ENCODE results near the gene IL17C. TPM values are rescaled to one million over a fixed set of nuclear protein-coding genes. Genes with fewer than 3 reads are reported as not detected.
A peak's percentile ranks its signal among the peaks of the same experiment; 100 is the strongest.

IL17C gene, protein sequence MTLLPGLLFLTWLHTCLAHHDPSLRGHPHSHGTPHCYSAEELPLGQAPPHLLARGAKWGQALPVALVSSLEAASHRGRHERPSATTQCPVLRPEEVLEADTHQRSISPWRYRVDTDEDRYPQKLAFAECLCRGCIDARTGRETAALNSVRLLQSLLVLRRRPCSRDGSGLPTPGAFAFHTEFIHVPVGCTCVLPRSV
- total RNA-seq, result under 1 TPM in 1 of 2 experiments, not detected in 1; 0.68 TPM

- H3K27ac Mint-ChIP-seq, result peak within 1 kb of the TSS; percentile 20
- POLR2A ChIA-PET, result interaction anchor here (1.9 to 3.3 kb wide), 4 partner anchors 11 to 63 kb away, joined by 7 to 25 read pairs (median 13); no protein-coding TSS in a partner anchor
Observed at GRCh38 chr16:88638323-88639230, at the start of gene IL17C. TSS of gene IL17C (plus strand) at chr16:88638572. CDS start at chr16:88638642, 70 bp downstream.

GRCh38 chr16:88588754-88589153, 49.6 kb upstream of the IL17C start:
- POLR2A ChIA-PET, result no interaction called here
- no peak for DNase-seq
- Mint-ChIP-seq H3K27me3 (no peaks in the 10 kb centered on the region), H3K4me1 (peaks cover 19% of the 10 kb centered on the region), H3K36me3 (peaks cover 31% of the 10 kb centered on the region), H3K9me3 (no peaks in the 10 kb centered on the region), H3K4me3 (no peak overlapping the region), H3K27ac (peak overlapping the region; percentile 46)
- no peak for ATAC-seq (ENCODE audit: low read depth)

More at GRCh38 chr16:88638323-88639230, at the start of gene IL17C:
- no peak for DNase-seq
- no peak within 1 kb of the TSS for H3K4me3 Mint-ChIP-seq
- ATAC-seq (ENCODE audit: low read depth), result no peak
- no peaks in the 10 kb centered on the region for H3K9me3 Mint-ChIP-seq
- H3K36me3 Mint-ChIP-seq, result peaks cover 12% of the 10 kb centered on the region
- peaks cover 33% of the 10 kb centered on the region for H3K27me3 Mint-ChIP-seq
- peaks cover 20% of the 10 kb centered on the region for H3K4me1 Mint-ChIP-seq

GRCh38 chr16:88589441-88589840, 48.9 kb upstream of the IL17C start:
- H3K9me3 Mint-ChIP-seq, result no peaks in the 10 kb centered on the region
- H3K27me3 Mint-ChIP-seq, result no peaks in the 10 kb centered on the region
- DNase-seq (no peak), ATAC-seq (ENCODE audit: low read depth) (no peak)
- no peak overlapping the region for H3K4me3 Mint-ChIP-seq
- peaks cover 31% of the 10 kb centered on the region for H3K36me3 Mint-ChIP-seq
- peaks cover 19% of the 10 kb centered on the region for H3K4me1 Mint-ChIP-seq
- POLR2A ChIA-PET, result interaction anchor here (0.9 kb wide), 1 partner anchor 10 kb away, joined by 4 read pairs; no protein-coding TSS in a partner anchor
- H3K27ac Mint-ChIP-seq, result peak overlapping the region; percentile 26

DNA sequence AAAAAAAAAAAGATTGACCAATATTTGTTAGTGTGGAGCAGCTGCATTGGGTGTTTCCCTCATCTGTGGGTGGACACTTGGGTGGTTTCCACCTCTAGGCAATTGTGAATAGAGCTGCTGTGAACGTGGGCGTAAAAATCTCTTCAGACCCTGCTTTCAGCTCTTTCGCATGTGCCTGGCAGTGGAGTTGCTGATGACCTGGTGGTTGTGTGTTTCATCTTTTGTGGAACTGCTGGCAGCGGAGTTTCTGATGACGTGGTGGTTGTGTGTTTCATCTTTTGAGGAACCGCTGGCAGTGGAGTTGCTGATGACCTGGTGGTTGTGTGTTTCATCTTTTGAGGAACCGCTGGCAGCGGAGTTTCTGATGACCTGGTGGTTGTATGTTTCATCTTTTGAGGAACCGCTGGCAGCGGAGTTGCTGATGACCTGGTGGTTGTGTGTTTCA, 46.8 kb upstream of the IL17C start:
- Mint-ChIP-seq H3K9me3 (no peaks in the 10 kb centered on the region), H3K27ac (no peak overlapping the region), H3K4me1 (peaks cover 12% of the 10 kb centered on the region), H3K4me3 (no peak overlapping the region), H3K27me3 (no peaks in the 10 kb centered on the region), H3K36me3 (peaks cover 37% of the 10 kb centered on the region)
- POLR2A ChIA-PET, result interaction anchor here (0.7 kb wide), 1 partner anchor 87 kb away, joined by 5 read pairs; no protein-coding TSS in a partner anchor
- ATAC-seq (ENCODE audit: low read depth), result no peak
- DNase-seq, result no peak

- POLR2A ChIA-PET, result no interaction called here
- Mint-ChIP-seq H3K27ac (no peak overlapping the region), H3K4me3 (no peak overlapping the region), H3K9me3 (no peaks in the 10 kb centered on the region), H3K27me3 (no peaks in the 10 kb centered on the region), H3K36me3 (peaks cover 30% of the 10 kb centered on the region), H3K4me1 (peaks cover 12% of the 10 kb centered on the region)
- ATAC-seq (ENCODE audit: low read depth), result no peak
- DNase-seq, result no peak
Observed at GRCh38 chr16:88593061-88593460, 45.3 kb upstream of the IL17C start.

- H3K9me3 Mint-ChIP-seq, result no peaks in the 10 kb centered on the region
- POLR2A ChIA-PET, result no interaction called here
Observed at GRCh38 chr16:88593489-88593888, 44.9 kb upstream of the IL17C start.

DNA sequence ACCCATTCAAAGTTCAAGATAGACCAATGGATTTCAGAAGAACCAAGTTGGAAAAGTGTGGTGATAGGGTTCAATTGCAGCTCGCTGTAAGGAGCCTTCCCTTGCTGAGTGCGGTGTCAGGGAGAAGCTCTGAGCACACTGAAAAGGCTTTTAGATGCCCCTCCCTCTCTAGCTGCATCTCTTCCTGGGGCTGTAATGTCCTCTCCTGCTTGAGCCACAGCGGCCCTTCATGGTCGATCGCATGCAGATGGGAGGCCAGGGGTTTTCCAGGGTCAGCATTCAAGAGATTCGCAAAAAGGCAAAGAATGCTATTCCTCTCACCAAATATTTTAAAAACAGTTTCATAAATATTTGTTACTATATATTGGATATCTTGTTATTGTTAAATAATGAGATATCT, 44.5 kb upstream of the IL17C start:
- DNase-seq (no peak), ATAC-seq (ENCODE audit: low read depth) (no peak)
- Mint-ChIP-seq H3K27ac (no peak overlapping the region), H3K4me3 (no peak overlapping the region), H3K27me3 (no peaks in the 10 kb centered on the region), H3K4me1 (peaks cover 6% of the 10 kb centered on the region), H3K9me3 (no peaks in the 10 kb centered on the region), H3K36me3 (peaks cover 25% of the 10 kb centered on the region)
- POLR2A ChIA-PET, result no interaction called here

More at GRCh38 chr16:88593489-88593888, 44.9 kb upstream of the IL17C start:
- Mint-ChIP-seq H3K4me3 (no peak overlapping the region), H3K27me3 (no peaks in the 10 kb centered on the region), H3K27ac (no peak overlapping the region), H3K4me1 (peaks cover 8% of the 10 kb centered on the region), H3K36me3 (peaks cover 26% of the 10 kb centered on the region)
- ATAC-seq (ENCODE audit: low read depth) (no peak), DNase-seq (no peak)

DNA sequence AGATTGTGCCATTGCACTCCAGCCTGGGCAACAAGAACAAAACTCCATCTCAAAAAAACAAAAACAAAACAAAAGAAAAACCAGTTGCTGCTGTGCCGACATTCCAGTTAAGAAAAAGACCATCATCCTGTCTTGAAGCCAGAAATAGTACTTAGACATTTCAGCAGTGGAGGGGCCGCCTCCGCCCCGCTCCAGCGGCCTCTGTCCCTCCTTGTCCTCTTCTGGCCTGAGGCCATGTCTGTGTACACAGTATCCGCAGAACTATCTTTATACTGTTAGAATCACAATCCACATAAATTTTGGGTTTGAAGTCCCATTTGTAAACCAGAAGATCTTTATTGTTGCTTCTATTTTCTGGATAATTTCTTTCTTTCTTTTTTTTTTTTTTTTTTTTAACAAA, 43.3 kb upstream of the IL17C start:
- Mint-ChIP-seq H3K4me1 (peaks cover 1% of the 10 kb centered on the region), H3K27me3 (no peaks in the 10 kb centered on the region), H3K4me3 (no peak overlapping the region), H3K27ac (no peak overlapping the region), H3K36me3 (peaks cover 21% of the 10 kb centered on the region), H3K9me3 (no peaks in the 10 kb centered on the region)
- no peak for DNase-seq
- POLR2A ChIA-PET, result no interaction called here
- no peak for ATAC-seq (ENCODE audit: low read depth)

DNA sequence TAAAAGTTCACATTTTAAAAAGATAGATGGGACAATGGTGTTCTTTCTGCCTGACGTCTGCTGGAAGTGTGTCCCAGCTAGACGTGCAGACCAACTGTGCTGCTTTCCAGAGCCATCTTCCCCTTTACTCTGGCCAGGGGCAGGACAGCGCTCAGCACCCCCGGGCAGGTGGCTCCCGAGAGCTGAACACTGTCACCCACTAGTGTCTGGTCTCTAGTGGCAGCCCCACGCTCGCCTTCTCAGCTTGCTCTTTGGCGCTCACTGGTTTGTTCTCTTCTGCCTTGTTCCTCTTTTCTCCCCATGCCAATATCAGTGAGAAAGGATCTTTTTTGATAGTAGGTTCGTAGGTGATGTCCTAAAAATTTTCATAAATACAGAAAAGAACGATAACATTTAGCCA, 42.5 kb upstream of the IL17C start:
- H3K9me3 Mint-ChIP-seq, result no peaks in the 10 kb centered on the region
- peaks cover 21% of the 10 kb centered on the region for H3K36me3 Mint-ChIP-seq
- ATAC-seq (ENCODE audit: low read depth) (no peak), DNase-seq (no peak)
- POLR2A ChIA-PET, result no interaction called here
- H3K4me3 Mint-ChIP-seq, result no peak overlapping the region
- H3K27me3 Mint-ChIP-seq, result no peaks in the 10 kb centered on the region
- H3K27ac Mint-ChIP-seq, result no peak overlapping the region
- H3K4me1 Mint-ChIP-seq, result peaks cover 1% of the 10 kb centered on the region

DNA sequence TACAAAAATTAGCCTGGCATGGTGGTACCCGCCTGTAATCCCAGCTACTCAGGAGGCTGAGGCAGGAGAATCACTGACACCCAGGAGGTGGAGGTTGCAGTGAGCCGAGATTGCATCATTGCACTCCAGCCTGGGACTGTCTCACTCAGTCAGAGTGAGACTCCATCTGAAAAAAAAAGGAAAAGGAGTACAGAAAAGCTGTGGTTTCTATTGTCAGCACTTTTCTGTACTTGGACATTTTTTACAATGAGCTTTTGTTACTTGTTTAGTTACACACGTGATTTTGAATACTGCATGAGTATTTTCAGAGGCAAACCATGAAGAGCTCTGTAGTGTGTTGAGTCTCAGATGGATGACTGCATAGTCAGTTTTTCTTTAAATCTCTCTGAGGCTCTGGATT, 41.9 kb upstream of the IL17C start:
- H3K9me3 Mint-ChIP-seq, result no peaks in the 10 kb centered on the region
- peaks cover 1% of the 10 kb centered on the region for H3K4me1 Mint-ChIP-seq
- POLR2A ChIA-PET, result no interaction called here
- no peak for ATAC-seq (ENCODE audit: low read depth)
- no peaks in the 10 kb centered on the region for H3K27me3 Mint-ChIP-seq
- H3K36me3 Mint-ChIP-seq, result peaks cover 22% of the 10 kb centered on the region
- H3K27ac Mint-ChIP-seq, result no peak overlapping the region
- DNase-seq, result no peak
- H3K4me3 Mint-ChIP-seq, result no peak overlapping the region

GRCh38 chr16:88597856-88598491, 40.4 kb upstream of the IL17C start:
- no peak for ATAC-seq (ENCODE audit: low read depth)
- DNase-seq, result no peak
- H3K4me3 Mint-ChIP-seq, result no peak overlapping the region
- no peak overlapping the region for H3K27ac Mint-ChIP-seq
- no peaks in the 10 kb centered on the region for H3K4me1 Mint-ChIP-seq
- no peaks in the 10 kb centered on the region for H3K9me3 Mint-ChIP-seq
- peaks cover 17% of the 10 kb centered on the region for H3K36me3 Mint-ChIP-seq
- no peaks in the 10 kb centered on the region for H3K27me3 Mint-ChIP-seq
- POLR2A ChIA-PET, result no interaction called here

GRCh38 chr16:88599092-88599733, 39.2 kb upstream of the IL17C start:
- DNase-seq, result no peak
- Mint-ChIP-seq H3K4me1 (no peaks in the 10 kb centered on the region), H3K9me3 (no peaks in the 10 kb centered on the region), H3K36me3 (peaks cover 16% of the 10 kb centered on the region), H3K27me3 (no peaks in the 10 kb centered on the region), H3K27ac (no peak overlapping the region), H3K4me3 (no peak overlapping the region)
- ATAC-seq (ENCODE audit: low read depth), result no peak
- POLR2A ChIA-PET, result no interaction called here

All from activated naive CD8-positive, alpha-beta T cell treated with anti-CD3 and anti-CD28 coated beads, Interleukin-2, amount 10 ng/mL, durations not matched to agents 7 days and 5 days (primary cell).